Inflammatory macrophage treated with lipopolysaccharide for 1 hour (primary cell): ENCODE data around the gene PRKCA.

Source experiments
- DNase-seq, 2 donors: peaks; one replicate each; pipeline ENCODE4 v3.0.0-alpha.2; 2020 to 2022

The PRKCA gene

DNA sequence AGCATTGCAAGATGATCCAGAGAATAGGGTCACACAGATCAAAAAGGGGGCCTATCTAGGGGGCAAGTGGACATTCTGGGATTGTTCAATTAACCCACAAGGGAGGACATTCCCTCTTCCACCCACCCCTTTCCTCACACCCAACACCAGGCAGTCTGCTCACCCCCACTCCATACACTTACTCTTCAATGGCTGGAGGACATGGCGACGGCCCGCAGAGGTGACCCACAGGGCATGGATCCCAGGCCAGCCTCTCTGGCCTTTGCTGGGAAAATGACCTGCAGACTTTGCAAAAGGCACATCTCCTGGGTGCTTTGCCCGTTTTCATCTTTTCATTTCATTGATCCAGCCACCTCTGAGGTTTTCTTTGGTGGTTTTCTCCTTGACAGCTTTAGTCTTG is 530.8 kb downstream of the PRKCA start:
- DNase-seq = no peak

DNA sequence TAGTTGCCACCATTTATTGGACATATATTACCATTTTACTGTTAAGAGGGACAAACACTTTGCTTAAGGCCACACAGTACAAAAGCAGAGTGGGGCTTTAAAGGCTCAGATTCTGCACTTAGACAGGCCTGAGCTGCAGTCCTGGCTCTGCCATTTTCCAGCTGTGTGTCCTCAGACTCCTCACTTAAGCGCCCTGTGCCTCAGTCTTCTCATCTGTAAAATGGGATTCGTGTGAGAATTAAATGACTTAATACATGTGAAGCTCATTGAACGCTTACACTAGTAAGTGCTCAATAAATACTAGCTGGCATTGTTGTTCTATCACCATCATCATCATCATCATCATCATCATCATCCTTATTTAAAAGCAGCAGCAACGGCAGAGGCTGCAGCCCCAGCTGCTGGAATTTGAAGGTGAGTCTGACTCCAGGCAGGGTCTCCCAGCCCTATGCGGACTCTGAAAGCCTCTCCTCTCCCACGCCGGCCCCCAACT is 532.1 kb downstream of the PRKCA start:
- no peak for DNase-seq

DNA sequence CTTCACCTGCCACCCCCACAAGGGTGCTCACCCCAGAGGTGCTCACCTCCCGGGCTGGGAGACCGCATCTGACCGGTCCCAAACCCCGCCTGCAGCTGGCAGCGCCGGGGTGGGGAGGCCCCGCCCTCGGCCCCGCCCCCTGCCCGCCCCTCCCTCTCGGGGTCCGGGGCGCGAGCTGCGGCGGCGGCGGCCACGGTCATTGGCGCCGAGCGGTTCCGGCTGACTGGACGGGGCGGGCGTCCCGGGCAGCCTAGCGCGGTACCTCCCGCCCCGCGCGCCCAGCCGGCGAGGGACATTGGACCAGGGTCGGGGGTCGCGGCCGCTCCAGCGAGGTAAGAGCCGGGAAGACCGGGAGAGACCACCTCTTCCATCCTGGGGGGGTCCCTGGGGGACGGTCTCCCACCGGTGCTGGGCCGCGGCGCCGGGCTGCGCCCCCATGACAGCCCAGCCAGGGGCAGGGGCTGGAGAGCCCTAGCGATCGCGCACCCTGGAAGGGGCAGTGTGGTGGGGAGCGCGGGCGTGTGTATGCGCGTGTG is 532.6 kb downstream of the PRKCA start, which contains the start of gene CACNG5:
TSS of gene CACNG5 (plus strand) at position 199 of the 536 bp plus-strand sequence. CDS start 42,216 bp downstream, outside the sequence.
- DNase-seq = no peak

DNA sequence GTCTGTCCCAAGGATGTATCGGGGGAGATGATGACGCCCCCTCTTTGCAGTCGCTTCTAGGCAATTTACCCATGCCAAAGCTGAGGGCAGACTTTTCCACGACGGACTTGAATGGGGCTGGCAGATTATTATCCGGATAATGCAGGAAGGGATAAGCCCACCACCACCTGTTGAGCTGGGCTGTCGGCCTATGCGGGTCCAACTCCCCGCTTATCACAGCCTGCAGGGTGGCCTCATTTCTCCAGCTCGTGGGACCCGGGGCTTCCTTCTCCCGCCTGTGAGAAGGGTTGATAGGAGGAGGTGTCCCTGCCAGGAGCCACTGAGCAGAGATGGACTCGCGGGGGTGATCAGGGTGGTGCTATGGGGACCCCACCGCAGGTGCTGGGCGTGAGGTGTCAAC is 533.1 kb downstream of the PRKCA start:
- DNase-seq = no peak

- DNase-seq = no peak
Measured at GRCh38 chr17:66836063-66837005, 533.9 kb downstream of the PRKCA start.

DNA sequence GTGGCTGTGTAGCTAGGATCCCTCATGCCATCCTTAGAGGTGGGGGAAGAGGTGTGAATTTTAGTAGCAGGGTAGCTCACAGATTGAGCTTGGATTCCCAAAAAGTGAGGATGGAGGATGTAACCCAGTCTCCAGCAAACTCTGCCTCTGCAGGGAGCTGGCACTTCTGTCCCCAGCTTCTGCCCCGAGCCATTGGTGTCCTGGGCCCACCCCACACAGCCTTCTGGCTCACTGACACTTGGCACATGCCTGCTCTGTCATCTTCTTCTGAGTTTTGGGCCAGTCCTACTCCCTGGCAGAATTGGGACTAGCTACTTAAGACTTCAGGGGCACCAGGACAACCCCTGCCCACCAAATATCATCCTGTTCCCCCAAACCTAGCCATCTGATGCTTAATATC is 534.8 kb downstream of the PRKCA start:
- no peak for DNase-seq

DNA sequence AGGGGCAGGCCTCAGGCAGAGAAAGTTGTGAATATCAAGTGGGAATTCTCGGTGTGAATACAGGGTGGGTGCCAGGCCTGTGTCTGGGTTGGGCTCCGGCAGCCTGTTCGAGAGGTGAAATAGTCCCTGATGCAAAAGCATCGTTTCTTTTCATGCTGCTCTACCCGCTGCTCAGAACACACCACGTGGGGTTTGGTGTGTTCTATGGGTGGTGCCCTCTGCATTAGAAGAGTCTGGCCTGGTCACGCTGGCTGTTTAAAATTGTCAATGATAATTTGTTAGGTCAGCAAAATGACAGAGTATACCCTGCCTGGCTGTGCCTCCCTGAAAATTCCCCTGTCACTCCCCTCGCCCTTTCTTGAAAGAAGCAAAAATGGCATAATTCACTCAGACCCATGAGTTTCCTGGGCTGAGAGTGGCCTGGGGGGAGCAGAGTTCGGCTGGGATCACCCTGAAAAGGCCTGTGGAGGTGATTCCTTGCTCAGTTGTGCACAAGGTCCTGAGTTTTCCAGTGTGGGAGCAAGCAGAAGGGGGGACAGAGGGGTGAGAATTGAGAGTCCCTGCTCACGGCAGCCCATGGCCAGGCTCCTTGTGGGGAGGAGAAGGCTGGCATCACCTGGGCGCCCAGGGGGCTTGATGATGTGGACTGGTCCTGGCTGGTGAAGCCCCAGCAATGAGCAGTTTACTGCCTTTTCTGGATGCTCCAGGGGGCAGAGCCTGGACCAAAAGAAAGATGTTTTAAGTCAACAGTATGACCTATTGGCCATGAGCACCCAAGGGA is 535.7 kb downstream of the PRKCA start:
- DNase-seq = no peak

GRCh38 chr17:66839616-66840015 is 537.2 kb downstream of the PRKCA start:
- DNase-seq = no peak

DNA sequence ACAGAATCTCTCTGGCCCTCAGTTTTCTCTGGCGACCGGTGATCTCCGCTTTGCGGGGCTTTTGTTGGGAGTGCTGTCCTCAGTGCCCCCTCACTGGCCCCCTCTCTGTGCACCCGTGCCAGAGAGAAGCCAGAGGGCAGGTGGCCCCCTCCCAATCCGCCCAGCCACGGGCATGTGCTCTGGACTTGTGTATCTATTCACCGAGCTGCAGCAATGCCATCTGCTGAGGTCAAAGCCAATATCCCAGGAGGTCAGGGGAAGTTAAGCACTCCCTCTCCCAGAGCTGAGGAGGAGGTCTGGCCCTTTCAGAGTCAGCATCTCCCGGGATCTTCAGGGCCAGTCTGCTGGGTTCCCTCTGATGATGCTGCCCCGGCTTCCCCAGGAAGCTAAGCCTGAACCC is 537.6 kb downstream of the PRKCA start:
- no peak for DNase-seq

DNA sequence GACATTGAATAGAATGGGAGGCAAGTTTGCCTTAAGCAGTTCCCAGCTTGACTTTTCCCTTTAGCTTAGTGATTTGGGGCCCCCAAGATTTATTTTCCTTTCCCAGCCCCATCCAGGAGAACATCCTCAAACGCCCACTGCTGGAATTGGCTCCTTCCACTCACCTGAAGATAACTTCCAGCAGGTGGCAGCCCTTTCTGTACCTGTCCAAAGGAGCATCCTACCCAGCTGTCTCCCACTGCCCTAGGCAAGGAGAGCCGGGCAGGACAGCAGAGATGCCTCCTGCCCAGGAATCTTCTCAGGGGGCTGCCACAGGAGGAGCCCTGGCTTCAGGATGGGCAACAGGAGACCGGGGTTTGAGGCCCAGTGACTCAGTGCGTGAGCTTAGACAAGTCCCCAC is 538.9 kb downstream of the PRKCA start:
- no peak for DNase-seq

GRCh38 chr17:66841744-66842143 is 539.3 kb downstream of the PRKCA start:
- no peak for DNase-seq

- no peak for DNase-seq
Measured at GRCh38 chr17:66842505-66842904, 540.1 kb downstream of the PRKCA start.

- DNase-seq = no peak
Measured at GRCh38 chr17:66842959-66843358, 540.5 kb downstream of the PRKCA start.

- no peak for DNase-seq
Measured at GRCh38 chr17:66843627-66844026, 541.2 kb downstream of the PRKCA start.

- no peak for DNase-seq
Measured at GRCh38 chr17:66847704-66848103, 545.3 kb downstream of the PRKCA start.

DNA sequence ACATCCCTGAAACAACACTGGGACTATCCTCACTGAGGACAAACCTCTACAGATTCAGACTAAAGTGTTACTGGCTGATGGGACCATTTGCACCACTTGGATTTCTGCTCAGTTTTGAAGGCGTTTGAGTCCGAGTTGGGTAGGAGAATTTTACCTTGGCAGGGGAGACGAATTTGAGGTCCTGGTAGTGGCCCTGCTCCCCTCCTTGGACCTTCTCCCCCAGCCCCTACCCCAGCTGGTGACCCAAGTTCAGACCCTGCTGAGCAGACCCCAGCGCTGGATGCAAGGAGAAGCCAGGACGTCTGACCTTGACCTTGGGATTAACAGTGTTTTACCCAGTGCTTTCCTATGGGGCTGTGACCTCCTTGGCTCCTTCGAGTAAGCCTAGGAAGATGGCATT is 546.1 kb downstream of the PRKCA start:
- no peak for DNase-seq

- DNase-seq = no peak
Measured at GRCh38 chr17:66849032-66849655, 546.7 kb downstream of the PRKCA start.

- no peak for DNase-seq
Measured at GRCh38 chr17:66849851-66850580, 547.6 kb downstream of the PRKCA start.

GRCh38 chr17:66850692-66851091 is 548.3 kb downstream of the PRKCA start:
- DNase-seq = peak; percentile 2 to 25

DNA sequence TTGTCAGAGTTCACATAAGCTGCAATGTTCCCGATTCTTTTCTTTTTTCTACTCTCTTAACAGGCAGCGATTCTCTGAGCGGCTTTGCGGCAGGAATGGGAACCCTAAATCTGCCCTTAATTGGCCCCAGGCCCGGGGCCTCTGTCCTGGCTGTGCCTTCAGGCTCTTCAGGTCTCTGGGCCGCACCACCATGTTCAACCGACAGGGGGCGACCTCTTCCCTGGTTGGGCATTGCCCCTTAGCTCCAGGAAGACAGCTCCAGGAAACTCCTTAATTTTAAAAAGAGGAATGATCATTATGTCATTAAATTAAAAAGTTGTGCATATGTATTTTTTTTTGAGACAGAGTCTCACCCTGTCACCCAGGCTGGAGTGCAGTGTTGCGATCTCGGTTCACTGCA is 552.8 kb downstream of the PRKCA start:
- peak in 1 of 2 donors; percentile 34 for DNase-seq

- no peak for DNase-seq
Measured at GRCh38 chr17:66858226-66859083, 556.0 kb downstream of the PRKCA start.
